HG03460 (cell line): ENCODE measurements around the gene NSMCE3.

Experiments
- ATAC-seq: cut with Tn5 transposase; IDR thresholded peaks from one replicate; pipeline ENCODE4 v1.9.1; 2021; ENCODE audit not compliant: unreplicated experiment

The NSMCE3 gene

GRCh38 chr15:29269485-29270168 lies at the start of gene NSMCE3:
Gene NSMCE3, minus strand, starts transcription at chr15:29269822. Its CDS starts 117 bp downstream, at chr15:29269705.
- ATAC-seq, result peak; percentile 85

- no peak for ATAC-seq
Measured at GRCh38 chr15:29316422-29316821, 46.8 kb upstream of the NSMCE3 start.

GRCh38 chr15:29312387-29312786 lies 42.8 kb upstream of the NSMCE3 start:
- ATAC-seq, result no peak

- no peak for ATAC-seq
Measured at GRCh38 chr15:29311696-29312095, 42.1 kb upstream of the NSMCE3 start.

- peak; percentile 59 for ATAC-seq
Measured at GRCh38 chr15:29309139-29309538, 39.5 kb upstream of the NSMCE3 start.

GRCh38 chr15:29308299-29308698 lies 38.7 kb upstream of the NSMCE3 start:
- no peak for ATAC-seq

GRCh38 chr15:29305556-29305955 lies 35.9 kb upstream of the NSMCE3 start:
- ATAC-seq, result no peak

GRCh38 chr15:29302871-29303270 lies 33.2 kb upstream of the NSMCE3 start:
- ATAC-seq, result no peak

- ATAC-seq, result no peak
Measured at GRCh38 chr15:29299784-29300183, 30.2 kb upstream of the NSMCE3 start.

GRCh38 chr15:29299331-29299730 lies 29.7 kb upstream of the NSMCE3 start:
- ATAC-seq, result no peak

- ATAC-seq, result no peak
Measured at GRCh38 chr15:29294732-29295325, 25.2 kb upstream of the NSMCE3 start.

GRCh38 chr15:29291067-29291845 lies 21.6 kb upstream of the NSMCE3 start:
- no peak for ATAC-seq

GRCh38 chr15:29289173-29289572 lies 19.6 kb upstream of the NSMCE3 start:
- ATAC-seq, result no peak

GRCh38 chr15:29285386-29285785 lies 15.8 kb upstream of the NSMCE3 start:
- no peak for ATAC-seq

GRCh38 chr15:29283381-29283780 lies 13.8 kb upstream of the NSMCE3 start:
- ATAC-seq, result no peak

GRCh38 chr15:29280514-29280913 lies 10.9 kb upstream of the NSMCE3 start:
- no peak for ATAC-seq

- no peak for ATAC-seq
Measured at GRCh38 chr15:29278436-29279105, 8.9 kb upstream of the NSMCE3 start.

- no peak for ATAC-seq
Measured at GRCh38 chr15:29276366-29276765, 6.7 kb upstream of the NSMCE3 start.

GRCh38 chr15:29275855-29276254 lies 6.2 kb upstream of the NSMCE3 start:
- ATAC-seq, result no peak

- ATAC-seq, result no peak
Measured at GRCh38 chr15:29274946-29275345, 5.3 kb upstream of the NSMCE3 start.

GRCh38 chr15:29272219-29272618 lies 2.6 kb upstream of the NSMCE3 start:
- ATAC-seq, result no peak
